Coronary artery (tissue), 2 donors: ENCODE measurements around the gene SMARCB1.

Source experiments
- DNase-seq: peaks from one replicate; pipeline ENCODE4 v3.0.0-alpha.2; 2017; ENCODE audit warnings: low spot score
- H3K27ac ChIP-seq, 2 donors: fragments of 200-600 bp; sonication (generic); one replicate each; pipeline ENCODE4 v1.5.1; 2016 to 2019
- H3K4me3 ChIP-seq: fragments of 200-600 bp; sonication (generic); 2 replicates; pipeline ENCODE4 v1.5.1; 2016; ENCODE audit warnings: mild to moderate bottlenecking, moderate library complexity
- TF ChIP-seq, protein P1 (sequence below): fragments of 200-600 bp; sonication (generic); IDR thresholded peaks from one replicate; pipeline ENCODE4 v1.5.1; 2019; ENCODE audit warnings: antibody characterized with exemption

SMARCB1 gene

DNA sequence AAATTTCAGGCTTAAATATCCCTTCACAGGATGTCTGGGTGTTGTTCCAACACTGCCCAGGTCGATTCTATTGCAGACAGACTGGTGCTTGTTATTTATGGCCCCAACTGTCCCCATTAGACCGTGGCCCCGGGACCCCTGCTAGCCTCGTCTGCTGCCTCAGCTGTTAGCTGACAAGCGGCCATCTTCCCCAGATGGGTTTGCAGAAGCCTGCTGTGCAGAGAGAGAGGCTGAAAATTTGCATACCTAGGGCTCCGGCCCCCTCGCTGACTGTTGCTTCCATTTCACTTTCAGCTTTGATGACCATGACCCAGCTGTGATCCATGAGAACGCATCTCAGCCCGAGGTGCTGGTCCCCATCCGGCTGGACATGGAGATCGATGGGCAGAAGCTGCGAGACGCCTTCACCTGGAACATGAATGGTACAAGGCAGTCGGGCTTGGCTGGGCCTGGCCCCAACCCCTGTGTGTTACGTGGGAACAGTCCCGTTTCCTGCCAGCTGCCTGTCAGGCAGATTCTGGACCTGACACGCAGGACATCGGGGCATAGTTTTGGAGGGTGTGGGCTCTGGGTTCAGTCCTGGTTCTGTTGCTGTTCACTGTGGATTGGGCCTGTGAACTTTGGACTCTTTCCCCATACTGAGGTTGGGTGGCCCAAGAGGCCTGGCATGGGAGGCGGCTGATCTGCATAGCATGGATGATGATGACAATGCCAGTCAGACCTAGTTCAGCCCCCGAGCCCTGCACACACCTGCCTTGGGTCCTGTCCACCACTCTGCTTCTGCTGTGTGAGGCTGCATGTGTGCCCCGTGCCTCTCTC lies 16.4 kb downstream of the SMARCB1 start:
- H3K27ac ChIP-seq: no peak overlapping the region
- no peak overlapping the region for H3K4me3 ChIP-seq
- TF ChIP-seq, protein P1, sequence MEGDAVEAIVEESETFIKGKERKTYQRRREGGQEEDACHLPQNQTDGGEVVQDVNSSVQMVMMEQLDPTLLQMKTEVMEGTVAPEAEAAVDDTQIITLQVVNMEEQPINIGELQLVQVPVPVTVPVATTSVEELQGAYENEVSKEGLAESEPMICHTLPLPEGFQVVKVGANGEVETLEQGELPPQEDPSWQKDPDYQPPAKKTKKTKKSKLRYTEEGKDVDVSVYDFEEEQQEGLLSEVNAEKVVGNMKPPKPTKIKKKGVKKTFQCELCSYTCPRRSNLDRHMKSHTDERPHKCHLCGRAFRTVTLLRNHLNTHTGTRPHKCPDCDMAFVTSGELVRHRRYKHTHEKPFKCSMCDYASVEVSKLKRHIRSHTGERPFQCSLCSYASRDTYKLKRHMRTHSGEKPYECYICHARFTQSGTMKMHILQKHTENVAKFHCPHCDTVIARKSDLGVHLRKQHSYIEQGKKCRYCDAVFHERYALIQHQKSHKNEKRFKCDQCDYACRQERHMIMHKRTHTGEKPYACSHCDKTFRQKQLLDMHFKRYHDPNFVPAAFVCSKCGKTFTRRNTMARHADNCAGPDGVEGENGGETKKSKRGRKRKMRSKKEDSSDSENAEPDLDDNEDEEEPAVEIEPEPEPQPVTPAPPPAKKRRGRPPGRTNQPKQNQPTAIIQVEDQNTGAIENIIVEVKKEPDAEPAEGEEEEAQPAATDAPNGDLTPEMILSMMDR: no peak
- no peak for DNase-seq

DNA sequence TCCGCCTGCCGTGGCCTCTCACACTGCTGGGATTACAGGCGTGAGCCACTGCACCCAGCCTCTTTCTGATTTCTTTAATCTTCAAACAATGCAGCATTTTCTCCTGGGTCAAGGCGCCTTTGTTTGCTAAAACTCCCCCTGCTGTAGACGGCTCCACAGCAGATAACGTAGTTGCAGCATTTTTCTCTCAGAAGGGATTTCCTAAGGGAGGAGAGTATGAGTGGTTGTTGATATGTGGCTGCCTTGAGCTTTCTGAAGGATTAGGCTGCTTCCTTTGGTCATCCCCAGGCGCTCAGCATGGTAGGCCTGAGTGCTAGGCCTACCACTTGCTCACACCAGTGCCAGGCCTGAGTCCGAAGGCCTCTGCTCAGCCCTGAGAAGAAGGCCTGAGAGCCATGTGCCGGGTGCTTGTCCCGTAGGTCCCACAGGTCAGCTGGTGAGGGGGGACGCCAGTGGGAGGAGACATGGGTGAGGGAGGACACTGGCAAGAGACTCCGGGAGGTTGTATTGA lies 18.1 kb downstream of the SMARCB1 start:
- no peak overlapping the region for H3K27ac ChIP-seq
- DNase-seq: no peak

DNA sequence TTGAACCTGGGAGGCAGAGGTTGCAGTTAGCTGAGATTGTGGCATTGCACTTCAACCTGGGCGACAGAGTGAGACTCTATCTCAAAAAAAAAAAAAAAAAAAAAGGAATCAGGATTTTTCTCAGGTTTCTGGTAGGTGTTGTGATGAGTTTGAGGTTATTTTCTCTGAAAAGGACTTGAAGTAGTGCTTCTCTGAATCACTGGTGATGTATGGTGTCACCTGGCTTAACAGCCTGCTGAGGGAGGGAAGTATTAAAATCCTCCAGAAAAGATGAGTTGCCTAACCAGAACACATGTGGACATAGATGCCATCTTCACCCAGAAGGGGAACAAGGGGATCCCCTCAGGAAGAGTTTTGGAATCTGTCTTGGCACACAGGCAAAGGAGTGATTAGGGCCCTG lies 20.1 kb downstream of the SMARCB1 start:
- TF ChIP-seq, protein P1: no peak
- DNase-seq: no peak
- Histone ChIP-seq H3K4me3 (no peak overlapping the region), H3K27ac (no peak overlapping the region)

More for the DNA sequence above, 18.1 kb downstream of the SMARCB1 start:
- TF ChIP-seq, protein P1: no peak
- no peak overlapping the region for H3K4me3 ChIP-seq

DNA sequence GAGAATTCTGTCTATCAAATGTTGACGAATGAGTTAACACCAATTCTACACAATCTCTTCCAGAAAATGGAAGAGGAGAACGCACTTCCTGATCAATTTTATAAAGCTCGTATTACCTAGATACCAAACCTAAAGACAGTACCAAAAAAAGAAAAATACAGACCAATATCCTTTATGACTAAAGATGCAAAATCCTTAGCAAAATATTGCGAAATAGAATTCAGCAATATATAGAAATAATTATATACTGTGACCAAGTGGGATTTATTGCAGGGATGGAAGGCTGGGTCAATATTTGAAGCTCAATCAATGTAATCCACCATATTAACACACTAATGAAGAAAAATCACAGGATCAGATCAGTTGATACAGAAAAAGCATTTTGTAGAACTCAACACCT lies 25.6 kb downstream of the SMARCB1 start:
- no peak overlapping the region for H3K4me3 ChIP-seq
- DNase-seq: no peak
- H3K27ac ChIP-seq: no peak overlapping the region
- TF ChIP-seq, protein P1: no peak

DNA sequence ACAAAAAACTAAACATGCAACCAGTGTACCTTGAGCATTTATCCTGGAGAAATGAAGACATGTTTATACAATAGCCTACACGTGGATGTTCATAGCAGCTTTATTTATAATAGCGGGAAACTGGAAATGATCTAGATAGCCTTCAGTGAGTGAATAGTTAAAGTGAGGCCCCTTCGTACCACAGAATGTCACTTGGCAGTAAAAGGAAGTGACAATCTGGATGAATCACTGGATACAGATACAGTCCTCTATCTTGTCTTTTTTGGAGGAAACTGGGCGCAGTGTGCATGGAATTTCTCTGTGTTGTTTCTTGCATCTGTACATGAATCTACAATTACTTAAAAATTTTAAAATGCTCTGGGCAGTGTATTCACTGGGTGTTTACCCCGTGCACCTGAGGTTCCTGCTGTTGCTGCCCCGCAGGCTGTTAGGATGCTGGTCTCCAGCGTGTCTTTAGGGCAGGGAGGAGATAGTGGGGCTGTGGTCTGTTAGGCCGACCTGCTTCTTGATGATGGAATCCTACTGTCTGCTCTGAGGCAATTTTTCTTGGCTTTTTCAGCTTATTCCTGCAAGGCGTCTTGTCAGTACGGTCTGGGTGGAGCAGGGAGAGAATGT lies 28.9 kb downstream of the SMARCB1 start:
- DNase-seq: no peak
- no peak overlapping the region for H3K27ac ChIP-seq
- H3K4me3 ChIP-seq: no peak overlapping the region
- TF ChIP-seq, protein P1: no peak

DNA sequence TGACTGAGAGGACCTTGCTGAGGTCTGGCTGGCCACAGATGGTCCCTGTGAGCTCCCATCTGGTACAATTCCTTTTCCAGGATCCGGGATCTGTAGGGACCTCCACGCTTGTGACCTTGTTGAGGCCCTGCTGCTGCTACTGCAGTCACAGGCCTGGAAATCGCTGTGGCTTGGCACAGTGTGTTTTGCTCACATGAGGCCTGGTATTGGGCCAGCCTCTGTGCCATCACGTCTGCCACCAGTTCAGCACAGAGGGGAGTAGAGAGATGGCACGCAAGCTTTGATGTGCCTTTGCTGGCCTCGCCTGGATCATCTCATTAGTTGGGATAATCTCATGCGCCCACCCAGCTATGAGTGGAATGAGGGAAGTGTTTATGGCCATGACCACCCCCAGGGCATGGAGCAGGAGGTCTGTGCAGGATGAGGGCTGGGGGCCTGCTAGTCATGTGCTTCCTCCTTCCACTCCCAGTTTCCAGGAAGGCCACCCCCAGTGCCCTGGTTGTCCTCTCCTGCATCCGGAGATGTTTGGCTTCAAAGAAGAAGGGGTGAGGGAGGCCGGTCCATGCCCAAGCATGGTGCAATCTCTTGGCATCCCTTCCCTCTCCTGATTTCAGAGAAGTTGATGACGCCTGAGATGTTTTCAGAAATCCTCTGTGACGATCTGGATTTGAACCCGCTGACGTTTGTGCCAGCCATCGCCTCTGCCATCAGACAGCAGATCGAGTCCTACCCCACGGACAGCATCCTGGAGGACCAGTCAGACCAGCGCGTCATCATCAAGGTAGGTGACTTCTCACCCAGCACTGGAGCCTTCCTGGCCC lies 29.6 kb downstream of the SMARCB1 start:
- DNase-seq: no peak
- H3K27ac ChIP-seq: no peak overlapping the region
- TF ChIP-seq, protein P1: no peak
- no peak overlapping the region for H3K4me3 ChIP-seq
